Stomach (tissue), 4 donors: Measurements from ENCODE around the gene COL23A1.

Source experiments
- EP300 ChIP-seq: sonication (generic); formaldehyde crosslinking; IDR thresholded peaks from one replicate; pipeline ENCODE4 v1.6.1; 2017; ENCODE audit warnings: antibody characterized with exemption
- POLR2AphosphoS5 ChIP-seq, 3 donors: sonication (generic); formaldehyde crosslinking; IDR thresholded peaks; one replicate each; pipeline ENCODE4 v1.6.1; 2016; ENCODE audit warnings: antibody characterized with exemption in 3 of 3
- TF ChIP-seq, protein P1 (sequence below), 7 experiments: fragments of 450-650 bp in 4 of 7; fragments of 200-600 bp in 3 of 7; sonication (generic) in 3 of 7; IDR thresholded peaks; one replicate each; pipeline ENCODE4 v1.5.1; 2016 to 2019; ENCODE audit warnings: antibody characterized with exemption in 7 of 7, control low read depth in 2 of 7, mild to moderate bottlenecking in 1 of 7

DNA sequence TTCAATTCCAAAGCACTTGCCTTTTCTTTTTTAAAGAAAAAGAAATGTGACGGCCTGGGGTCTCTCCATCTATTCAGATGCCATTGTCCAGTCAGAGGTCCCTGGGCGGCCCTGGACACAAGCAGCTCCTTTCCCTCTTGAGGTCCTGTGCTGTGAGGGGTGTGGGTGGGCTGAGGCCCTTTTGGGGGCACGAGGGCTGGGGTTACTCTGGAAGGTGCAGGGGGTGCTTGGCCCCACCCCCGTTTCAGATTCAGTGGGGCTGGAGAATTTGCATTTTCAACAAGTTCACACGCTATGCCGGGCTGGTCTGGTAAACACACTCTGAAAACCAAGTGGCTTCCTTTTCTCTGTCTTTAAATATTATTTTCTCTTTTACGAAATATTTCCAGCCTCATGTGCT lies 266.2 kb downstream of the COL23A1 start:
- TF ChIP-seq EP300, result no peak
- TF ChIP-seq, protein P1, sequence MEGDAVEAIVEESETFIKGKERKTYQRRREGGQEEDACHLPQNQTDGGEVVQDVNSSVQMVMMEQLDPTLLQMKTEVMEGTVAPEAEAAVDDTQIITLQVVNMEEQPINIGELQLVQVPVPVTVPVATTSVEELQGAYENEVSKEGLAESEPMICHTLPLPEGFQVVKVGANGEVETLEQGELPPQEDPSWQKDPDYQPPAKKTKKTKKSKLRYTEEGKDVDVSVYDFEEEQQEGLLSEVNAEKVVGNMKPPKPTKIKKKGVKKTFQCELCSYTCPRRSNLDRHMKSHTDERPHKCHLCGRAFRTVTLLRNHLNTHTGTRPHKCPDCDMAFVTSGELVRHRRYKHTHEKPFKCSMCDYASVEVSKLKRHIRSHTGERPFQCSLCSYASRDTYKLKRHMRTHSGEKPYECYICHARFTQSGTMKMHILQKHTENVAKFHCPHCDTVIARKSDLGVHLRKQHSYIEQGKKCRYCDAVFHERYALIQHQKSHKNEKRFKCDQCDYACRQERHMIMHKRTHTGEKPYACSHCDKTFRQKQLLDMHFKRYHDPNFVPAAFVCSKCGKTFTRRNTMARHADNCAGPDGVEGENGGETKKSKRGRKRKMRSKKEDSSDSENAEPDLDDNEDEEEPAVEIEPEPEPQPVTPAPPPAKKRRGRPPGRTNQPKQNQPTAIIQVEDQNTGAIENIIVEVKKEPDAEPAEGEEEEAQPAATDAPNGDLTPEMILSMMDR (IDR thresholded peaks at IDR 0.05), result no peak
- TF ChIP-seq POLR2AphosphoS5 (IDR thresholded peaks at IDR 0.05), result no peak
